GM18526 (cell line): ENCODE results near the gene IGF1R.

ENCODE experiments used
- POLR2A ChIP-seq: IDR thresholded peaks from 3 replicates; pipeline ENCODE4 v1.6.1; 2011; ENCODE audit not compliant: insufficient read length; ENCODE audit errors: extremely low read depth

IGF1R gene

DNA sequence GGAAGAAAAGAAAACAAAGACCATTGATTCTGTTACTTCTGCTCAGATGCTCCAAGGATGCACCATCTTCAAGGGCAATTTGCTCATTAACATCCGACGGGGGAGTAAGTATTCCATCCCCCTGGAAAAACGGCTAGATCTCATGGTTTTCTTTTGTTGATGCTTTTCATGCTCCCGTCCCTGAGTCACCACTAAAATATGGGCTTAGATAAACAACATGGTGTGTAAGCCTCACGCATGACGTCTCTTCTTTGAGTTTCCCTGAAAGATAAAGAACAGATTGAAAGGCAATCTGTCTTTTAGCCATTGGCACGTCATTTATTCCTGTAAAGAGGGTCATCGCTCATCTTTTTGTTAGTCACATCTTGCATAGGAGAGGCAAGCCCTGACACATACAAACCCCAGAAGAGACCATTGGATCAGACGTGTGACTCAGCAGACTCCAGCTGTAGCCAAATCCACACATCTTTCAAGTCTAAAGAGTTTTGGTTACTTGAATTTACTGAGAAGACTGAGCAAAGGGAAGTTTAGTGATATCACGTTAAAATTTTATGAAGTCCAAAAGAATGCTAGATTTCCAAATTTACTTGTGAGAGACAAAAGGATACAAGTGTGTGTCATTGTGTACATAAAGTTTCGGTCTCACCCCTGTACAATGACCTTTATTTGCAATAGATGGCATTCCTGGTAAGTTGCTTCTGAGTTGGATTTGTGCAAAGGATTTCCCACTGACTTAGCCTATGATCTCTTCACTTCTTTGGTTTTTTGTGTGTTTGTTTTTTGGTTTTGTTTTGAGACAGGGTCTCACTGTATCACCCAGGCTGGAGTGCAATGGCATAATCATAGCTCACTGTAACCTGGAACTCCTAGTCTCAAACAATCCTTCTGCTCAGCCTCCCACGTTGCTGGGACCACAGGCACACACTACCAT lies 248.7 kb downstream of the IGF1R start:
- no peak for TF ChIP-seq POLR2A

- no peak for TF ChIP-seq POLR2A
Observed at GRCh38 chr15:98898122-98898521, 249.8 kb downstream of the IGF1R start.

DNA sequence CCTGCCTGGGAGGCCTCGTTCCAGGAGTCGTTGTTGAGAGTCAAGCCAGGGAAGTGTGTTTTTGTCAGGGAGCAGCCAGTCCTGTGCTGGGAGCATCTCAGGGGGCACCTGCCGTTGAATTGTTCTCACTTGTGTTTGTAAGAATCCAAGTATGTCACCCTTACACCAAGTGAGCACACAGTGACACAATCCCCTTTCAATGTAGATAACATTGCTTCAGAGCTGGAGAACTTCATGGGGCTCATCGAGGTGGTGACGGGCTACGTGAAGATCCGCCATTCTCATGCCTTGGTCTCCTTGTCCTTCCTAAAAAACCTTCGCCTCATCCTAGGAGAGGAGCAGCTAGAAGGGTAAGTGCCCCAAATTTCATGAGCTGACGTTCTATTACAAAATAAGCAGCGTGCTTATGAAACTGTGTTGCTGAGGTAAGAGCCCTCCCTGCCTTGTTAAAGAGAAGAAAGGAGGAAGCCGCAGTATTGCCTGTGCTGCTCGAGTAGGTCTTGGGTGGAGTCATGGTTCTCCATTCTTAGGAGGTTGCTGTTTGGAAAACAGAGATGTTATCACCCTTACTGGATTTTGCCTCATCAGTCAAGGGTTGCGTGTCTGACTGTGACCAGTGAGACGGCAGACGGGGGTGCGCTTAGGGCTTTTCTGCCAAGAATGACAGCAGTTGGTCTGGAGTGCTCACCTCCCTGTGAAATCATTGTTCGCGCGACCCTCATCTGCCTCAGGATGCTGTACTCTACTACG lies 251.1 kb downstream of the IGF1R start:
- TF ChIP-seq POLR2A: no peak

- no peak for TF ChIP-seq POLR2A
Observed at GRCh38 chr15:98900356-98900755, 252.0 kb downstream of the IGF1R start.

DNA sequence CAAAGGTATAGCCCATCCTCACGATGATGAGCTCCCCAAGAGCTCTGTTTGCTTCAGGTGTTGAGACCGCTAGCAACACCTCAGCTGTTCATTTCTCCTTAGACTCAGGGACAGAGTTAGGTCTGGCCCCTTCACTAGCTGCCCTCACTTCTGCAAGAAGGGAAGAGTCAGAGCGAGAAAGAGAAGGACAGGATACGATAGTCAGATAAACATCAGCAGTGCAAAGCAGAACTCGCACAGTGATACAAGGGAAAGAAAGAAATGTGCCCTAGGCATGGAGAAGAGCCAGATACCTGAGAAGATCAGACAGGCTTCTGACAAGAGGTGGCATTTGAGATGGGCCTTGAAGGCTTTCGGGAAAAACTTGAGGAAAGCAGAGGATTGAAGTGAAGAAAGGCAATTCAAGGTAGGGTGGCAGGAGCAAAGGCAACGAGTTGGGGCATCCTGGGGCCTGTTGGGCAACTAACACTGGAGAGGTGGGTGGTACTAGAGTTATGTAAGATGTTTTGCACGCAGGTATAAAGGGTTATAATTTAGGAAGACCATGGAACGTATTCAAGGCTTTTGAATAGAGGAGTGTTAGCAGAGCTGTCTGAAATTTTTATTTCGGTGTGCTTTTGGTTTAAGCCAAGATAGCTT lies 253.2 kb downstream of the IGF1R start:
- TF ChIP-seq POLR2A: no peak

DNA sequence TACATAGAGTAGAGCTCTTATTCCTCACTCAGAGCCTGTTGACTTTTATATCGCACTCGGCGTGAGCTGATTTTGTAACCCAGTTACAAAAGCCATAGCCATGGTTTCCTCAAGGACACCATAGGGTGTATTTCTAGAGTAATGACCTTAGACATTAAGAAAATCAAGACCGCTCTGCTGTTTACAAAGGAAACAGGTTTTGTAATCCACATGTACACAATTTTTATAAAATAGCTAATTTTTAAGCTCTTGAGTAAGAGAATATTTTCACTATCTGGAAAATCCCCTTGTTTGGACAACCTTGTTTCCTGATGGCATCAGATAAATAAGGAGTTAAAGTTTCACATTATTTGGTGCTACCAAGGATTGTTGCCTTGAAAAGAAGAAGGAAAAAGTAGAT lies 254.6 kb downstream of the IGF1R start:
- no peak for TF ChIP-seq POLR2A

- TF ChIP-seq POLR2A: no peak
Observed at GRCh38 chr15:98903377-98904018, 255.2 kb downstream of the IGF1R start.

- no peak for TF ChIP-seq POLR2A
Observed at GRCh38 chr15:98904544-98904943, 256.2 kb downstream of the IGF1R start.

DNA sequence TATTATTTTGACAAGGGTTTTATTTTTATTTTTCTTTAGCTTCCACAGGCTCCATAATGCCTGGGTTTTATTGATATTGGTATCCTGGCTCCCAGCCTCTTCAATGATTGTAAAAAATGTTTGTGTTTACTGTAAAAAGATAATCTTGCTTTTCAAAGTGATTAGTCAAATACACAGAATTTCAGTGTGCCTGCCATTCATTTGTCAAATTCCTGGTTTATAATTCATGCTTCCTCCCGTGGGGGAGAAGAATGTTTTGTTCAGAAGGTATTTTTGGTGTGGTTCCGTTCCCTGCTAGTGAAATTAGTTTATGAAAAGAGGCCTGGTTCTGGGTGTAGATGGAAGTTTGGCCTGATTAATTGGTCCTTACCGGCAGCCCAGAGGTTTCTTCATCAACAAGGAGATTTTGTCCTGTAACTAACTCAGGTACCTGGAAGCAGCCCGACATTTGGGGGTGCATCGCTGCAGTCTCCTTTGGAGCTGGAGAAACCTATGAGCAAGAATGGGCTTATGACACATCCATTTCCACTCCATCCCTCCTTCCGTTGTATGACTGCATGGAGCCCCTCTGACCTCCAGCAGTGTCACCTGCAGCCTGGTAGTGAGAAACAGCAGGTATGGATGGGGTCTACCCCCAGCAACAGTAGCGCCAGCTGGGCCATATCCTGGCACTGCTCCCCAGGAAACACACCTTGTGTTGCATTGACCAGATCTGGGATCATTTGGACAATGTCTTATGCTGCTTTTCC lies 257.8 kb downstream of the IGF1R start:
- TF ChIP-seq POLR2A: no peak

- no peak for TF ChIP-seq POLR2A
Observed at GRCh38 chr15:98906712-98907083, 258.4 kb downstream of the IGF1R start.

DNA sequence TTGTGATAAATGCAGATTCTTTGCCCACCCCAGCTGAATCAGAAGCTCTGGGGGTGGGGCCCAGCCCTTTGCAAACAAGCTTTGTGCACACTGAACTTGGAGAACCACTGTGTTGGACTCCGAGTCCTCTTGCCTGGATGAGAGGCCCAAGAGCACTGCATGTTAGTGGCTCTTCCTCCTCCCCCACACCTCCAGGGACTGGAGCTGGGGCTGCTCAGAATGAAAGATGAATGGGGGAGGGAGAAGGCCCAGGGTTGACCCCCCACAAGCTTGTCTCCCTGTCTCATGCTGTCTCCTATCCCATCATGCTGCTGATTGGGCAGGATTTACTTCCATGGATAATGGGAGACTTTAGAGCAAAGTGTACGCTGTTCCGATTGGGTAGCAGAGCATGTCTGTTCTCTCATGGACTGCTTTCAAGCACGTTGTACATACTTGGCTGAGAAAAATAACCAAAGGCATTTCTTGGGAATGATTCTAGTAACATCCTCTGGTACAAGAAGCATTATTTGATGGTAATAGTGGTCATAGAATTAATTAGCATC lies 259.7 kb downstream of the IGF1R start:
- no peak for TF ChIP-seq POLR2A

DNA sequence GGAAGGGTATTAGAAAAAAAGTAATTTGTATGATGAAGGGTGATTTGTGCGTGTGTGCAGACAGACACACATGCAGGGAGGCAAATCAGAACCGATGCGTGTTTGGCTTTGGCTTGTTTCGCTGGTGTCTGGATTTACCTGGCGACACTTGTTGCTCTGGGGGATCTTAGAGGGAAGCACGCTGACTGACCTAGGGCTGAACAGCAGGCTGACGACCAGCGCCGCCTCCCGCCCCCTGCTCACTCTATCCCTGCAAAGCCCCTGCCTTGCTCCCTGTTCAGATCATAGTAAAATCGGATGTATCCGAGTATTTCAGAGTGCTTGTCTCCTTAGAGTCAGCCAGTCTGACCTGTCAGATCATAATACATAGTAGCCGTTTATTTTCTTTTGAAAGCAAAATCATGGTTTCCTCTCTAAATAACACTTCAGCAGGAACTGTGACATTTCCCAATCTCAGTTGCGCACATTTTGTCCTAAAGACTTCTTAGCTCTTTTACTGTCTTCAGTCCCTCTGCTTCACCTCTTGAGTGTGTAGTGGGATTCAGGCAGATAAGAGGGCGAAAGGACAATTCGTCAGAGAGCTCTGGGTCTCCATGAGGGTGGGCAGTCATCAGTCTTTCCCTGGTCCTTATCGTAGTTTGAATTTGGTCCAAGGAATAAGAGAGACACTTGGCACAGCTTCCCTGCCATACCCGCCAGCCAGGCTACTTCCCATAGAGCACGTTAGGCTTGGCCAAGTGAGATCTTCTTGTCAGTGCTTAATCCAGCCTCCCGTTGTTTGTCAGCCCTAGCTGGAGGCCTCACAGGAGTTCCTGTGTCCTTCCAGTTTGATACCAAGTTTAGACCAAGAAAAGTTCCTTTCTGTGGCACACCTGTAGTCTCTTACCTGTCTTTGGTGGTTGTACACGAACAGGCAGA lies 261.9 kb downstream of the IGF1R start:
- TF ChIP-seq POLR2A: no peak

DNA sequence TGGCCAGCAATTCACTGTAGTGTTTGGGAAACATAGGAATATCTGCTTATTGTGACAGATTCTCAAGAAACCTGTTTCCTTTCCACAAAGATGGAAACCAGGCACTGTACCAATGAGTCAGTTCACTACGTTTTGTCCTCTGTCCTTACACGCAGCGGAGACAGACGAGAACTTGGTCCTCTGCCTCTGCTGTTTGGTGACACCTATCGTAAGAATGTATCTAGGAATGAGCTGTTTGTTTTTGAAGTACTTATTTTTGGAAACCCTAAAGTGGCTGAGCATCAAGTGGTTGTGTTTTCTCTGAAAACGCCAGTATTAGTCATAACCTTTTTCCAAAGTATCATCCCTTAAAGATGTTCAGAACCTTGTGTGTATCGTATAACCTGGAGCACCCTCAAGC lies 266.3 kb downstream of the IGF1R start:
- no peak for TF ChIP-seq POLR2A
